A673 (cell line): ENCODE data around the gene SUPT6H. TPM values are rescaled to one million over a fixed set of nuclear protein-coding genes. Genes with fewer than 3 reads are reported as not detected.

Experiments
- BruUV-seq: library from RNA; stranded (reverse); fragments of 400-500 nt; replicated peaks from 2 replicates; lab custom pipeline; 2021; lab: Mats Ljungman, UMichigan
- CTCF ChIA-PET: fragments of 300-600 bp; sonication (Branson Sonifier 250); formaldehyde crosslinking; loops from one replicate; lab custom pipeline; 2022; ENCODE audit warnings: antibody characterized with exemption; lab: Charles Lee
- POLR2A ChIA-PET: fragments of 300-600 bp; sonication (Branson Sonifier 250); formaldehyde crosslinking; loops from one replicate; lab custom pipeline; 2022; ENCODE audit warnings: antibody characterized with exemption; ENCODE audit not compliant: low non-redundant PET; lab: Charles Lee
- DNase-seq: peaks from one replicate; pipeline ENCODE4 v3.0.0-alpha.2; 2015; ENCODE audit warnings: low spot score
- H3K27ac ChIP-seq: fragments of 200-600 bp; sonication (generic); 2 replicates; pipeline ENCODE4 v1.5.1; 2016; ENCODE audit warnings: mixed run types, low read depth, mild to moderate bottlenecking, mixed read lengths, antibody characterized with exemption, low read length; ENCODE audit not compliant: poor library complexity, severe bottlenecking
- H3K27me3 ChIP-seq: fragments of 200-600 bp; sonication (generic); replicated peaks from 2 replicates; pipeline ENCODE4 v1.6.1; 2017; ENCODE audit warnings: mixed run types, low read depth, mild to moderate bottlenecking, mixed read lengths, antibody characterized with exemption, low read length; ENCODE audit not compliant: insufficient read depth, poor library complexity
- H3K36me3 ChIP-seq: fragments of 200-600 bp; sonication (generic); 2 replicates; pipeline ENCODE4 v1.6.1; 2016; ENCODE audit warnings: mixed run types, mild to moderate bottlenecking, mixed read lengths, antibody characterized with exemption, low read length; ENCODE audit not compliant: insufficient read depth, poor library complexity, severe bottlenecking
- H3K4me1 ChIP-seq: fragments of 200-600 bp; sonication (generic); 2 replicates; pipeline ENCODE4 v1.6.1; 2017; ENCODE audit warnings: mixed run types, mild to moderate bottlenecking, mixed read lengths, antibody characterized with exemption, low read length; ENCODE audit not compliant: insufficient read depth, poor library complexity, severe bottlenecking
- H3K4me3 ChIP-seq: fragments of 200-600 bp; sonication (generic); 2 replicates; pipeline ENCODE4 v1.5.1; 2016; ENCODE audit warnings: low read depth, mixed run types, mild to moderate bottlenecking, mixed read lengths, low read length; ENCODE audit not compliant: poor library complexity, severe bottlenecking
- H3K9me3 ChIP-seq: fragments of 200-600 bp; sonication (generic); 2 replicates; pipeline ENCODE4 v1.6.1; 2016; ENCODE audit warnings: mixed run types, low read depth, mild to moderate bottlenecking, mixed read lengths, antibody characterized with exemption, low read length; ENCODE audit not compliant: poor library complexity, severe bottlenecking
- CTCF ChIP-seq: fragments of 300-800, 200-600 bp; sonication (generic); conservative IDR thresholded peaks from 2 replicates; pipeline ENCODE4 v1.5.1; 2017; ENCODE audit warnings: low read depth, mild to moderate bottlenecking, antibody characterized with exemption, low read length, moderate library complexity, mixed read lengths
- EZH2 ChIP-seq: fragments of 200-600 bp; sonication (generic); IDR thresholded peaks from 2 replicates; pipeline ENCODE4 v1.6.1; 2017; ENCODE audit warnings: borderline replicate concordance, low read depth, mild to moderate bottlenecking, mixed read lengths, antibody characterized with exemption, low read length; ENCODE audit not compliant: poor library complexity, severe bottlenecking
- intact Hi-C: fragments of 100-400 bp; cut with micrococcal nuclease; formaldehyde crosslinking; loops from one replicate; pipeline ENCODE4 v1.10.0; 2022; ENCODE audit not compliant: unreplicated experiment
- total RNA-seq: library from RNA; stranded (reverse); gene quantifications from 2 replicates; pipeline ENCODE4 v1.2.3, GENCODE V29; 2021

The SUPT6H gene
- total RNA-seq, 1 experiment from 2014 or later, result 105 TPM

- DNase-seq, result peak; percentile 97
- intact Hi-C loops, result loop anchor here (2.0 to 5.0 kb wide), 2 partner anchors 14 to 169 kb away; partner anchors contain the start of gene FLOT2
- ChIA-PET POLR2A (interaction anchor here (0.6 to 1.1 kb wide), 2 partner anchors 9 to 22 kb away, joined by 3 to 4 read pairs; partner anchors contain the start of gene RPL23A), CTCF (interaction anchor here (0.6 to 3.4 kb wide), 14 partner anchors 9 to 388 kb away, joined by 3 to 82 read pairs (median 7); partner anchors contain the start of gene RPL23A)
- BruUV-seq, result no TSS peak
- H3K9me3 ChIP-seq, result no peaks in the 10 kb centered on the region
- TF ChIP-seq EZH2, result no peak
- no peak for TF ChIP-seq CTCF
- H3K4me3 ChIP-seq, result peak within 1 kb of the TSS; percentile 59
- peaks cover 26% of the 10 kb centered on the region for H3K4me1 ChIP-seq
- H3K27ac ChIP-seq, result peak within 1 kb of the TSS; percentile 94
- H3K27me3 ChIP-seq, result no peaks in the 10 kb centered on the region
- H3K36me3 ChIP-seq, result peaks cover 16% of the 10 kb centered on the region
Observed at GRCh38 chr17:28728364-28729200, 66.6 kb downstream of the SUPT6H start, which contains the start of gene NEK8. Gene NEK8, plus strand, starts transcription at chr17:28728788. Its CDS starts 26 bp downstream, at chr17:28728814.

GRCh38 chr17:28729950-28730330 lies 67.9 kb downstream of the SUPT6H start:
- H3K36me3 ChIP-seq, result peaks cover 3% of the 10 kb centered on the region
- peaks cover 20% of the 10 kb centered on the region for H3K4me1 ChIP-seq
- BruUV-seq, result no TSS peak
- no peak overlapping the region for H3K4me3 ChIP-seq
- no peak for DNase-seq
- H3K27me3 ChIP-seq, result no peaks in the 10 kb centered on the region
- no peak for TF ChIP-seq EZH2
- H3K9me3 ChIP-seq, result no peaks in the 10 kb centered on the region
- no peak overlapping the region for H3K27ac ChIP-seq
- ChIA-PET CTCF (no interaction called here), POLR2A (no interaction called here)
- intact Hi-C loops, result loop anchor here (2.0 to 5.0 kb wide), 2 partner anchors 13 to 167 kb away; partner anchors contain the start of gene FLOT2

- Histone ChIP-seq H3K9me3 (no peaks in the 10 kb centered on the region), H3K27ac (no peak overlapping the region), H3K4me1 (no peaks in the 10 kb centered on the region), H3K4me3 (no peak overlapping the region), H3K27me3 (no peaks in the 10 kb centered on the region), H3K36me3 (no peaks in the 10 kb centered on the region)
- ChIA-PET CTCF (no interaction called here), POLR2A (no interaction called here)
- DNase-seq, result no peak
- TF ChIP-seq CTCF (no peak), EZH2 (no peak)
- BruUV-seq, result no TSS peak
- intact Hi-C loops, result no loop called here
Observed at GRCh38 chr17:28733346-28733745, 71.3 kb downstream of the SUPT6H start.
